GM21381 (cell line): ENCODE data around the gene WDFY1.
"Not testable (repeated sequence)": the region's sequence is repeated elsewhere in the genome, so short reads cannot be mapped to it uniquely, and the experiment has no call there.

Experiments
- ATAC-seq: cut with Tn5 transposase; IDR thresholded peaks from one replicate; pipeline ENCODE4 v1.9.1; 2021; ENCODE audit warnings: mild to moderate bottlenecking, moderate library complexity; ENCODE audit not compliant: unreplicated experiment

Gene WDFY1

GRCh38 chr2:223900531-223900930 is 44.6 kb downstream of the WDFY1 start:
- ATAC-seq: no peak

GRCh38 chr2:223900066-223900465 is 45.1 kb downstream of the WDFY1 start:
- ATAC-seq: no peak

- ATAC-seq: no peak
These were observed 47.3 kb downstream of the WDFY1 start for GRCh38 chr2:223897669-223898330.

GRCh38 chr2:223896833-223897311 is 48.3 kb downstream of the WDFY1 start:
- ATAC-seq: peak; percentile 67

GRCh38 chr2:223894968-223895367 is 50.2 kb downstream of the WDFY1 start:
- no peak for ATAC-seq

- no peak for ATAC-seq
These were observed 51.1 kb downstream of the WDFY1 start for GRCh38 chr2:223894009-223894408.

- ATAC-seq: no peak
These were observed 54.4 kb downstream of the WDFY1 start for GRCh38 chr2:223890721-223891120.

GRCh38 chr2:223889229-223889628 is 55.9 kb downstream of the WDFY1 start:
- no peak for ATAC-seq

- ATAC-seq: no peak
These were observed 56.9 kb downstream of the WDFY1 start for GRCh38 chr2:223888251-223888650.

GRCh38 chr2:223887127-223887526 is 58.0 kb downstream of the WDFY1 start:
- no peak for ATAC-seq

GRCh38 chr2:223886726-223887125 is 58.4 kb downstream of the WDFY1 start:
- ATAC-seq: no peak

- ATAC-seq: peak; percentile 77
These were observed 60.7 kb downstream of the WDFY1 start for GRCh38 chr2:223884399-223884798.

- no peak for ATAC-seq
These were observed 62.4 kb downstream of the WDFY1 start for GRCh38 chr2:223882715-223883114.

- no peak for ATAC-seq
These were observed 64.3 kb downstream of the WDFY1 start for GRCh38 chr2:223880796-223881195.

GRCh38 chr2:223877721-223878410 is 67.3 kb downstream of the WDFY1 start:
- peak; percentile 66 for ATAC-seq

- no peak for ATAC-seq
These were observed 71.5 kb downstream of the WDFY1 start for GRCh38 chr2:223873672-223874071.

GRCh38 chr2:223872772-223873171 is 72.4 kb downstream of the WDFY1 start:
- ATAC-seq: not testable (repeated sequence)

- not testable (repeated sequence) for ATAC-seq
These were observed 73.5 kb downstream of the WDFY1 start for GRCh38 chr2:223871661-223872060.

- no peak for ATAC-seq
These were observed 74.1 kb downstream of the WDFY1 start for GRCh38 chr2:223870840-223871611.

GRCh38 chr2:223868005-223868404 is 77.1 kb downstream of the WDFY1 start:
- peak; percentile 55 for ATAC-seq

- peak; percentile 46 for ATAC-seq
These were observed 79.1 kb downstream of the WDFY1 start for GRCh38 chr2:223865907-223866508.
